ENCODE data around the gene B3GAT1. TPM values are rescaled to one million over a fixed set of nuclear protein-coding genes. Genes with fewer than 3 reads are reported as not detected.

B3GAT1 gene
- total RNA-seq, 1 experiment from 2014 or later: not detected

DNA sequence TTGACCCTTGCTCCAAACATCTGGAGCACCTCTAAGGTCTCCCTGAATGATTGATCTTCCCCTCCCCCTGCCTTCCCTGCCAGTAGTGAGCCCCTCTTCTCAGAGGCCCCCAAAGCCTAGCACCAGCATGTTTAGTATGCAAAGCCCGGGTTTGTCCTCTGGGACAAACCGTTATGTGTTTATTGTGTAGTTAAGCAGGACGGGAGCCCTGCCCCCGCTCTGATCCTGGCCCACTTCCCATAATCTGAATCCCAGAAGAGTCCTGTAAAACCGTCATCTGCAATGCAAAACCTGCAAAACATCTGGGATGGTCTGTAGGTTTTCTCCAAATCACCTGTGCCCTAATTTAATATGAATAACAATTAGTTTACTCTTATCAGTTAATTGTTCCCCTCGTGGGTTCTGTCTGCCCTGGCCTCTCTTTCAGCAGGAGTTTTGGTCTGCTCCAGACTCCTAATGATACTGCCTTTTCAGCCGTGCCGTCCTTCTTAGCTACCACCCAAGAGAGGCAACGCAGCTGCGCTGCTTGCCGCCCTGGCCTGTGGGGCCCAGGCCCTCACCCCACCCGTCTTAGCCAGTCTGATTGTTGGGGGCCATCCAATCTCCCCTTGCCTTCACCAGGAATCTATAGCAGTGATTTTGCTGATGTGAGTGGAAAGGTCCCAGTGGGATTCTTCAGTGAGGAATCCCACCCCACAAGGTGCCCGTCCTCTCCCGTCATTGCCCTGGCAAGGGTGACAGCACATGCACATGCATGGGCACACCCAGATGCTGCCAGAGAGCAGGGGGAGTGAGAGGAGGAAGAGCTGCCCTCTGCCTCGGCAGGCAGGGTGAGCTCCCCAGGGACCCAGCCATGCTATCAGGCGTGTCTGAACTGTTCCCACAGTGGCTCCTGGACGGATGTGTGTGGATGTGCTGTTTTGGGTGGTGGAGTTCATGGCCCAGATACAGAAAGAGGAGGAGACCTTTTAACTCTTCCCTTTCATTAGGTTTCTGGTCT lies 3.0 kb upstream of the B3GAT1 start:
- no peak for TF ChIP-seq YY1 (IDR thresholded peaks at IDR 0.05; ENCODE audit: extremely low read depth, insufficient replicate concordance, low read depth, low read length)
- TF ChIP-seq EZH2 (IDR thresholded peaks at IDR 0.05): no peak
- no peak for TF ChIP-seq POLR2A (IDR thresholded peaks at IDR 0.05; ENCODE audit: borderline replicate concordance, extremely low read depth, insufficient read depth, insufficient read length)
- no peak for TF ChIP-seq EZH2phosphoT487 (IDR thresholded peaks at IDR 0.05; ENCODE audit: borderline replicate concordance)
- TF ChIP-seq, protein P1, sequence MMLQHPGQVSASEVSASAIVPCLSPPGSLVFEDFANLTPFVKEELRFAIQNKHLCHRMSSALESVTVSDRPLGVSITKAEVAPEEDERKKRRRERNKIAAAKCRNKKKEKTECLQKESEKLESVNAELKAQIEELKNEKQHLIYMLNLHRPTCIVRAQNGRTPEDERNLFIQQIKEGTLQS (IDR thresholded peaks at IDR 0.05): no peak
- no peak for TF ChIP-seq TCF7L2 (IDR thresholded peaks at IDR 0.05; ENCODE audit: borderline replicate concordance, extremely low read depth, insufficient read depth, insufficient read length)
- TF ChIP-seq SIN3A (IDR thresholded peaks at IDR 0.05; ENCODE audit: low read depth): no peak
- Histone ChIP-seq H3K36me3 (ENCODE audit: control insufficient read depth in 1 of 2, insufficient read depth in 2 of 2, low read length in 2 of 2) (no peaks in the 10 kb centered on the region), H4K20me1 (ENCODE audit: insufficient read depth) (no peaks in the 10 kb centered on the region), H3K9me3 (ENCODE audit: control insufficient read depth in 1 of 2, insufficient read depth in 1 of 2, low read depth in 1 of 2, low read length in 2 of 2) (no peaks in the 10 kb centered on the region), H3K9me2 (ENCODE audit: insufficient read depth) (no peaks in the 10 kb centered on the region), H2AFZ (ENCODE audit: low read depth, low read length, poor library complexity, severe bottlenecking) (no peak overlapping the region), H3K4me1 (ENCODE audit: control insufficient read depth in 1 of 2, insufficient read depth in 2 of 2, low read length in 2 of 2) (no peaks in the 10 kb centered on the region), H3K27me3 (ENCODE audit: insufficient read depth, low read length) (peaks cover 53% of the 10 kb centered on the region), H3K27ac (ENCODE audit: low read depth, low read length) (no peak overlapping the region), H3K79me2 (ENCODE audit: insufficient read depth, low read length) (no peaks in the 10 kb centered on the region), H3K9ac (ENCODE audit: low read length) (no peak overlapping the region), H3K4me2 (ENCODE audit: low read length) (no peak overlapping the region), H3K4me3 (replicated peaks in 1 of 2; ENCODE audit: low read depth in 1 of 2, low read length in 2 of 2) (no peak overlapping the region)
- POLR2A ChIA-PET: no interaction called here
- DNase-seq (ENCODE audit: low read depth, low spot score) (no peak), ATAC-seq (no peak)
- RAD21 ChIA-PET (ENCODE audit: low non-redundant PET in 1 of 2, low total read pairs in 2 of 2, uncharacterized antibody in 2 of 2, unreplicated experiment in 2 of 2): no interaction called here
- CTCF ChIA-PET: no interaction called here
- BruUV-seq (replicated peaks): no TSS peak
- intact Hi-C loops (cut with micrococcal nuclease): no loop called here

All from HCT116 (cell line).